Activated naive CD4-positive, alpha-beta T cell (primary cell): ENCODE data around the gene PPP4R3B.

Source experiments
- DNase-seq, 4 experiments: peaks; one replicate each; lab custom pipeline; 2025; lab: John Stamatoyannopoulos, UW

The PPP4R3B gene

DNA sequence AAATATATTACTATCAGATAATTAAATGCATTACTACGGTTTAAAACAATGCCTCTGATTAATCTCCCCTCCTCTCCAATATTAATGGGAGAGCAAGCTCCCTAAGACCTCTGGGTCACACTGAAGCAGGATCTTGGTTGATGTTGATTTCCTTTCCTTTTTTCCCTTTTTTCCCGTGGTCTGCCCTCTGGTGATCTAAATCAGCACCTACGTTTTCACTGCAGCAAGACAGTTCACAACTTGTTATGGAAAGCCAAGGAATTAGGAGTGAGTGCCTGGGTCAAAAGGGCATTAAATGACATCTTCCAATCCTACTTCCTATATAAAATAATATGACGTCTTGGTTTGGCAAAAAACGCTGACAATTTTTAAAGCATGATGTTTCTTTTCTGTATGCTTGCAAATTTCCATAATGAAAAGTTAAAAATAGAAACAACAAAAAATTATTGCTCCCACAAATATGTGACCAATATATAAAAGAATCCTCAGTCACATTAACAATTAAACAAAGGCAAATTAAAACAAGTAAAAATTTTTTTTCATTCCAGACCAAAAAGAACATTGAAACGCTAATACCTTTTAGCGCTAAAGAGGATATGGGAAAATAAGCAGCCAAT, 105.8 kb downstream of the PPP4R3B start:
- no peak for DNase-seq

DNA sequence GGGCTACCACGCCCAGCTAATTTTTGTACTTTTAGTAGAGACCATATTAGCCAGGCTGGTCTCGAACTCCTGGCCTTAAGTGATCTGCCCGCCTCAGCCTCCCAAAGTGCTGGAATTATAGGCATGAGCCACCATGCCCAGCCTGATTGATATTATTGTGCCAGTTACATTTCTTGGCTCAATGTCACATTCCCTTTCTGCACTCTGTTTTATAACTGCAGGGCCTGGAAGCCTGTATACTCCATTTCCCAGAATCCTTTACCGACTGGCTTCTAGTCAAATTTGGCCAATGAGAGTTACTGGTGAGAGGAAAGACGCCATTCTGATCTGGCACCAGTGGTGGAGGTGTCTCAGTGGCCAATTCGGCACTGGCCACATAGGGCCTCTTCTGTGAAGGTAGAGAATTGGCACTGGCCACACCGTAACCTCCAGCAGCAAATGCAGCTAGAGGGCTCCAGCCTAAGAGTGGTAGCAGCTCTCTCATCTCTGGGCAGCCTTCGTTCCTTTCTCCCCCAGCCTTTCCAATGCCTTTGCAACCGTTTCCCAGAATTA, 114.8 kb downstream of the PPP4R3B start:
- no peak for DNase-seq

DNA sequence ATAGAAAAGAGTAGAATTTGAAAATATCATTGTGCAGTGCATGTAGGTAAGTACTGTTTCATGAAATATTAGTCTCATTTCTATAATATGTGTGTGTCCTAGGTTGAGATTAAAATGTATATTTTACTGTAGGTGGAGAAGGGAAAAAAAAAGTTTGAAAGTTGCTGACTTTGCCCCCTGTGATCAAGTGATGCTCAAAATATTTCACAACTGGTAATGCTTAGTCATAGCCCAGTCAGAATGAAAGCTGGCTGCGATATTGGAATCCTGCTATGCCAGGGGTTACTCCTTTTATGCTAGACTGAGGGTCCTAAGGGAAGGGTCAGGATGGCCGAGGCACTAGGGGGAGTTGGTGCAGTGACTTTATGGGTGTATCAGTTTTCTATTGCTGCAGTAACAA, 117.4 kb downstream of the PPP4R3B start:
- DNase-seq: no peak

DNA sequence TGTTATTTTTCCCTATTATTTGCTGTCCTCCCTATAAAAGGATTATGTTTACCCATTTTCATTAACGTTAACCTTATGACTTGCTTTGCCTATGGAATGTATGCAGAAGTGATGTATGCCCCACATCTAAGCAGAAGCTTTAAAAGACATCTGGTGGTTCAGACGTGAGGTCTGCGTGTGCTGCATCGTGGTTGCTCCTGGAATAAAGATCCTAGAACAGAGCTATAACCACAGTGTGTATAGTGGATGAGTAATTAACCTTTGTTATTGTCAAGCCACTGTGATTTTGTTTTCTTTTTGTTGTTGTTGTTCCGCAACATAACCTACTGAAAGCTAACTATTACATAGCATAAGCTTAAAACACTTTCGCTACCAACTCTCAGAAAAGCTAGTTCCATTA, 118.8 kb downstream of the PPP4R3B start:
- no peak for DNase-seq
